HG02884 (cell line): ENCODE measurements around the gene FHL2.

Experiments used
- ATAC-seq: cut with Tn5 transposase; IDR thresholded peaks from one replicate; pipeline ENCODE4 v1.9.1; 2021; ENCODE audit warnings: mild to moderate bottlenecking, moderate library complexity; ENCODE audit not compliant: unreplicated experiment

Gene FHL2

GRCh38 chr2:105422801-105423200, 23.9 kb upstream of the FHL2 start:
- ATAC-seq, result no peak

GRCh38 chr2:105421053-105421452, 22.2 kb upstream of the FHL2 start:
- no peak for ATAC-seq

GRCh38 chr2:105418522-105418921, 19.7 kb upstream of the FHL2 start:
- ATAC-seq, result no peak

- ATAC-seq, result no peak
Measured at GRCh38 chr2:105417857-105418436, 19.1 kb upstream of the FHL2 start.

- no peak for ATAC-seq
Measured at GRCh38 chr2:105416156-105416555, 17.3 kb upstream of the FHL2 start.

- no peak for ATAC-seq
Measured at GRCh38 chr2:105415007-105415406, 16.2 kb upstream of the FHL2 start.

- no peak for ATAC-seq
Measured at GRCh38 chr2:105413206-105413605, 14.4 kb upstream of the FHL2 start.

GRCh38 chr2:105412584-105412983, 13.7 kb upstream of the FHL2 start:
- no peak for ATAC-seq

GRCh38 chr2:105411720-105412407, 13.0 kb upstream of the FHL2 start:
- no peak for ATAC-seq

- ATAC-seq, result no peak
Measured at GRCh38 chr2:105410554-105410953, 11.7 kb upstream of the FHL2 start.

GRCh38 chr2:105409717-105410116, 10.9 kb upstream of the FHL2 start:
- ATAC-seq, result no peak

GRCh38 chr2:105407946-105408743, 9.3 kb upstream of the FHL2 start:
- ATAC-seq, result no peak

- no peak for ATAC-seq
Measured at GRCh38 chr2:105406221-105406620, 7.4 kb upstream of the FHL2 start.

GRCh38 chr2:105405291-105405690, 6.4 kb upstream of the FHL2 start:
- ATAC-seq, result no peak

- no peak for ATAC-seq
Measured at GRCh38 chr2:105404736-105405135, 5.9 kb upstream of the FHL2 start.

GRCh38 chr2:105403783-105404698, 5.2 kb upstream of the FHL2 start:
- no peak for ATAC-seq

- ATAC-seq, result no peak
Measured at GRCh38 chr2:105403241-105403782, 4.5 kb upstream of the FHL2 start.

- ATAC-seq, result no peak
Measured at GRCh38 chr2:105402809-105403208, 4.0 kb upstream of the FHL2 start.

GRCh38 chr2:105401867-105402266, 3.0 kb upstream of the FHL2 start:
- no peak for ATAC-seq

GRCh38 chr2:105400138-105400540, 1.3 kb upstream of the FHL2 start:
- ATAC-seq, result no peak
